Measurements from ENCODE around the gene CD70. TPM values are rescaled to one million over a fixed set of nuclear protein-coding genes. Genes with fewer than 3 reads are reported as not detected.

CD70 gene
- total and polyA plus RNA-seq, 4 donors = not detected

DNA sequence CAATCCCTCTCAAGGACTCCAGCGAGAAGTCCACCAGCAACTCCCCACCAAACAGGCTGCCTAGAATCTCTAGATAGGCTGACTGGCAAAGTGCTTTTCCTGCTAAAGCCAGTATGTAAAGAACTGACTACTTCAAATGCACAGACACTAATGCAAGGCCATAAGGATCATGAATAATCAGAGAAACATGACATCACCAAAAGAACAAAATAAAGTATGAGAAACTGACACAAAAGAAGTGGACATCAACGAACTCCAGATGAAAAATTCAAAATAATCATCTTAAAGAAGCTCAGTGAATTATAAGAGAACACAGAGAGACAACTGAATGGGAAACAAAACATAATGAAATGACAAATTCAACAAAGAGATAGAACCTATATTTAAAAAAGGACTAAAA, 26.4 kb upstream of the CD70 start:
- no peaks in the 10 kb centered on the region for H3K36me3 ChIP-seq (ENCODE audit: control insufficient read depth in 4 of 4, insufficient read depth in 3 of 4, low read depth in 1 of 4, low read length in 3 of 4)
- H3K9me3 ChIP-seq (ENCODE audit: control insufficient read depth in 4 of 4, low read length in 3 of 4) = peaks cover 0 to 2% (median 0%) of the 10 kb centered on the region in 4 donors
- no peaks in the 10 kb centered on the region for H3K4me1 ChIP-seq (ENCODE audit: control insufficient read depth in 4 of 4, insufficient read depth in 4 of 4, low read length in 3 of 4)
- no peak overlapping the region for H3K9ac ChIP-seq (ENCODE audit: low read depth in 1 of 2, low read length in 2 of 2)
- WGBS = 60% methylated on average over 2 of the region's 2 CpGs
- no peak overlapping the region for H3K27ac ChIP-seq (ENCODE audit: low read depth in 1 of 2, low read length in 2 of 2)
- no peaks in the 10 kb centered on the region for H3K27me3 ChIP-seq (ENCODE audit: control insufficient read depth in 4 of 4, insufficient read depth in 4 of 4, low read length in 3 of 4)
- H3K4me3 ChIP-seq (ENCODE audit: low read depth in 1 of 3, low read length in 3 of 3) = no peak overlapping the region
- no peak for DNase-seq (ENCODE audit: low spot score)
- TF ChIP-seq, protein P1, sequence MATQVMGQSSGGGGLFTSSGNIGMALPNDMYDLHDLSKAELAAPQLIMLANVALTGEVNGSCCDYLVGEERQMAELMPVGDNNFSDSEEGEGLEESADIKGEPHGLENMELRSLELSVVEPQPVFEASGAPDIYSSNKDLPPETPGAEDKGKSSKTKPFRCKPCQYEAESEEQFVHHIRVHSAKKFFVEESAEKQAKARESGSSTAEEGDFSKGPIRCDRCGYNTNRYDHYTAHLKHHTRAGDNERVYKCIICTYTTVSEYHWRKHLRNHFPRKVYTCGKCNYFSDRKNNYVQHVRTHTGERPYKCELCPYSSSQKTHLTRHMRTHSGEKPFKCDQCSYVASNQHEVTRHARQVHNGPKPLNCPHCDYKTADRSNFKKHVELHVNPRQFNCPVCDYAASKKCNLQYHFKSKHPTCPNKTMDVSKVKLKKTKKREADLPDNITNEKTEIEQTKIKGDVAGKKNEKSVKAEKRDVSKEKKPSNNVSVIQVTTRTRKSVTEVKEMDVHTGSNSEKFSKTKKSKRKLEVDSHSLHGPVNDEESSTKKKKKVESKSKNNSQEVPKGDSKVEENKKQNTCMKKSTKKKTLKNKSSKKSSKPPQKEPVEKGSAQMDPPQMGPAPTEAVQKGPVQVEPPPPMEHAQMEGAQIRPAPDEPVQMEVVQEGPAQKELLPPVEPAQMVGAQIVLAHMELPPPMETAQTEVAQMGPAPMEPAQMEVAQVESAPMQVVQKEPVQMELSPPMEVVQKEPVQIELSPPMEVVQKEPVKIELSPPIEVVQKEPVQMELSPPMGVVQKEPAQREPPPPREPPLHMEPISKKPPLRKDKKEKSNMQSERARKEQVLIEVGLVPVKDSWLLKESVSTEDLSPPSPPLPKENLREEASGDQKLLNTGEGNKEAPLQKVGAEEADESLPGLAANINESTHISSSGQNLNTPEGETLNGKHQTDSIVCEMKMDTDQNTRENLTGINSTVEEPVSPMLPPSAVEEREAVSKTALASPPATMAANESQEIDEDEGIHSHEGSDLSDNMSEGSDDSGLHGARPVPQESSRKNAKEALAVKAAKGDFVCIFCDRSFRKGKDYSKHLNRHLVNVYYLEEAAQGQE (IDR thresholded peaks at IDR 0.05) = no peak
- TF ChIP-seq EGR1 (IDR thresholded peaks at IDR 0.05; ENCODE audit: low read depth in 2 of 2) (no peak), RXRA (IDR thresholded peaks at IDR 0.05) (no peak), TAF1 (conservative IDR thresholded peaks at IDR 0.05) (no peak), RAD21 (IDR thresholded peaks at IDR 0.05) (no peak), YY1 (IDR thresholded peaks at IDR 0.05) (no peak), NR2F2 (IDR thresholded peaks at IDR 0.05) (no peak), FOXA2 (IDR thresholded peaks at IDR 0.05) (no peak), HNF4A (conservative IDR thresholded peaks at IDR 0.05) (no peak), JUND (IDR thresholded peaks at IDR 0.05) (no peak), SP1 (IDR thresholded peaks at IDR 0.05) (no peak), HNF4G (IDR thresholded peaks at IDR 0.05) (no peak), GABPA (IDR thresholded peaks at IDR 0.05 in 1 of 2, conservative IDR thresholded peaks at IDR 0.05 in 1 of 2) (no peak), FOXA1 (IDR thresholded peaks at IDR 0.05) (no peak)
- TF ChIP-seq, protein P2, sequence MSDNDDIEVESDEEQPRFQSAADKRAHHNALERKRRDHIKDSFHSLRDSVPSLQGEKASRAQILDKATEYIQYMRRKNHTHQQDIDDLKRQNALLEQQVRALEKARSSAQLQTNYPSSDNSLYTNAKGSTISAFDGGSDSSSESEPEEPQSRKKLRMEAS (IDR thresholded peaks at IDR 0.05) = no peak
- TF ChIP-seq, protein P3, sequence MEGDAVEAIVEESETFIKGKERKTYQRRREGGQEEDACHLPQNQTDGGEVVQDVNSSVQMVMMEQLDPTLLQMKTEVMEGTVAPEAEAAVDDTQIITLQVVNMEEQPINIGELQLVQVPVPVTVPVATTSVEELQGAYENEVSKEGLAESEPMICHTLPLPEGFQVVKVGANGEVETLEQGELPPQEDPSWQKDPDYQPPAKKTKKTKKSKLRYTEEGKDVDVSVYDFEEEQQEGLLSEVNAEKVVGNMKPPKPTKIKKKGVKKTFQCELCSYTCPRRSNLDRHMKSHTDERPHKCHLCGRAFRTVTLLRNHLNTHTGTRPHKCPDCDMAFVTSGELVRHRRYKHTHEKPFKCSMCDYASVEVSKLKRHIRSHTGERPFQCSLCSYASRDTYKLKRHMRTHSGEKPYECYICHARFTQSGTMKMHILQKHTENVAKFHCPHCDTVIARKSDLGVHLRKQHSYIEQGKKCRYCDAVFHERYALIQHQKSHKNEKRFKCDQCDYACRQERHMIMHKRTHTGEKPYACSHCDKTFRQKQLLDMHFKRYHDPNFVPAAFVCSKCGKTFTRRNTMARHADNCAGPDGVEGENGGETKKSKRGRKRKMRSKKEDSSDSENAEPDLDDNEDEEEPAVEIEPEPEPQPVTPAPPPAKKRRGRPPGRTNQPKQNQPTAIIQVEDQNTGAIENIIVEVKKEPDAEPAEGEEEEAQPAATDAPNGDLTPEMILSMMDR (IDR thresholded peaks at IDR 0.05; ENCODE audit: low read depth, low read length, missing input control) = no peak
- TF ChIP-seq, protein P4, sequence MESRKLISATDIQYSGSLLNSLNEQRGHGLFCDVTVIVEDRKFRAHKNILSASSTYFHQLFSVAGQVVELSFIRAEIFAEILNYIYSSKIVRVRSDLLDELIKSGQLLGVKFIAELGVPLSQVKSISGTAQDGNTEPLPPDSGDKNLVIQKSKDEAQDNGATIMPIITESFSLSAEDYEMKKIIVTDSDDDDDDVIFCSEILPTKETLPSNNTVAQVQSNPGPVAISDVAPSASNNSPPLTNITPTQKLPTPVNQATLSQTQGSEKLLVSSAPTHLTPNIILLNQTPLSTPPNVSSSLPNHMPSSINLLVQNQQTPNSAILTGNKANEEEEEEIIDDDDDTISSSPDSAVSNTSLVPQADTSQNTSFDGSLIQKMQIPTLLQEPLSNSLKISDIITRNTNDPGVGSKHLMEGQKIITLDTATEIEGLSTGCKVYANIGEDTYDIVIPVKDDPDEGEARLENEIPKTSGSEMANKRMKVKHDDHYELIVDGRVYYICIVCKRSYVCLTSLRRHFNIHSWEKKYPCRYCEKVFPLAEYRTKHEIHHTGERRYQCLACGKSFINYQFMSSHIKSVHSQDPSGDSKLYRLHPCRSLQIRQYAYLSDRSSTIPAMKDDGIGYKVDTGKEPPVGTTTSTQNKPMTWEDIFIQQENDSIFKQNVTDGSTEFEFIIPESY (IDR thresholded peaks at IDR 0.05) = no peak
- TF ChIP-seq, protein P5, sequence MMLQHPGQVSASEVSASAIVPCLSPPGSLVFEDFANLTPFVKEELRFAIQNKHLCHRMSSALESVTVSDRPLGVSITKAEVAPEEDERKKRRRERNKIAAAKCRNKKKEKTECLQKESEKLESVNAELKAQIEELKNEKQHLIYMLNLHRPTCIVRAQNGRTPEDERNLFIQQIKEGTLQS (IDR thresholded peaks at IDR 0.05) = no peak

All from liver (tissue), 9 donors.